ENCODE data around the gene ALKBH8.

- TF ChIP-seq, protein P1, sequence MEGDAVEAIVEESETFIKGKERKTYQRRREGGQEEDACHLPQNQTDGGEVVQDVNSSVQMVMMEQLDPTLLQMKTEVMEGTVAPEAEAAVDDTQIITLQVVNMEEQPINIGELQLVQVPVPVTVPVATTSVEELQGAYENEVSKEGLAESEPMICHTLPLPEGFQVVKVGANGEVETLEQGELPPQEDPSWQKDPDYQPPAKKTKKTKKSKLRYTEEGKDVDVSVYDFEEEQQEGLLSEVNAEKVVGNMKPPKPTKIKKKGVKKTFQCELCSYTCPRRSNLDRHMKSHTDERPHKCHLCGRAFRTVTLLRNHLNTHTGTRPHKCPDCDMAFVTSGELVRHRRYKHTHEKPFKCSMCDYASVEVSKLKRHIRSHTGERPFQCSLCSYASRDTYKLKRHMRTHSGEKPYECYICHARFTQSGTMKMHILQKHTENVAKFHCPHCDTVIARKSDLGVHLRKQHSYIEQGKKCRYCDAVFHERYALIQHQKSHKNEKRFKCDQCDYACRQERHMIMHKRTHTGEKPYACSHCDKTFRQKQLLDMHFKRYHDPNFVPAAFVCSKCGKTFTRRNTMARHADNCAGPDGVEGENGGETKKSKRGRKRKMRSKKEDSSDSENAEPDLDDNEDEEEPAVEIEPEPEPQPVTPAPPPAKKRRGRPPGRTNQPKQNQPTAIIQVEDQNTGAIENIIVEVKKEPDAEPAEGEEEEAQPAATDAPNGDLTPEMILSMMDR (IDR thresholded peaks at IDR 0.05; ENCODE audit: poor library complexity), result no peak
- no peak for TF ChIP-seq EZH2phosphoT487 (IDR thresholded peaks at IDR 0.05; ENCODE audit: low read depth, severe bottlenecking, unreplicated experiment)
These were observed 87.7 kb downstream of the ALKBH8 start for GRCh38 chr11:107477820-107478219.

Data from hepatocyte (in vitro differentiated cells).